WTC11 (cell line): ENCODE data around the gene SORL1. TPM values are rescaled to one million over a fixed set of nuclear protein-coding genes. Genes with fewer than 3 reads are reported as not detected.

Experiments
- ATAC-seq: fragments of 200-7000 bp; cut with Tn5 transposase; 2 replicates; pipeline ENCODE4 v1.10.0; 2021; ENCODE audit warnings: mild to moderate bottlenecking, moderate library complexity
- CTCF ChIA-PET: fragments of 300-600 bp; sonication (Branson Sonifier 250); formaldehyde crosslinking; loops from one replicate; lab custom pipeline; 2021; ENCODE audit warnings: antibody characterized with exemption; lab: Charles Lee
- POLR2A ChIA-PET: fragments of 350-600 bp; sonication (Branson Sonifier 250); formaldehyde crosslinking; loops from one replicate; lab custom pipeline; 2021; ENCODE audit warnings: antibody characterized with exemption; lab: Charles Lee
- DNase-seq: peaks from one replicate; pipeline ENCODE4 v3.0.0; 2021; ENCODE audit warnings: low spot score
- H3K27ac Mint-ChIP-seq: 2 replicates; pipeline ENCODE4 v1.8.0; 2021; ENCODE audit warnings: mixed read lengths
- H3K27me3 Mint-ChIP-seq: 2 replicates; pipeline ENCODE4 v1.8.0; 2021; ENCODE audit warnings: low read depth, mild to moderate bottlenecking, moderate library complexity, mixed read lengths
- H3K36me3 Mint-ChIP-seq: 2 replicates; pipeline ENCODE4 v1.8.0; 2021; ENCODE audit warnings: mixed read lengths
- H3K4me1 Mint-ChIP-seq: 2 replicates; pipeline ENCODE4 v1.8.0; 2022; ENCODE audit warnings: mixed read lengths
- H3K4me3 Mint-ChIP-seq: 2 replicates; pipeline ENCODE4 v1.8.0; 2021; ENCODE audit warnings: mild to moderate bottlenecking, moderate library complexity, mixed read lengths
- H3K9me3 Mint-ChIP-seq: 2 replicates; pipeline ENCODE4 v1.8.0; 2021; ENCODE audit warnings: mixed read lengths
- CREB1 ChIP-seq: sonication (generic); formaldehyde crosslinking; IDR thresholded peaks from 2 replicates; pipeline ENCODE4 v1.8.0; 2023; ENCODE audit warnings: mild to moderate bottlenecking, missing genetic modification reagents
- ETV6 ChIP-seq: sonication (generic); formaldehyde crosslinking; IDR thresholded peaks from 2 replicates; pipeline ENCODE4 v1.8.1; 2022; ENCODE audit warnings: mild to moderate bottlenecking, missing genetic modification reagents
- GRHL2 ChIP-seq: fragments of 250-450 bp; sonication (Bioruptor Pico); IDR thresholded peaks from 2 replicates; pipeline ENCODE4 v1.8.0; 2022; ENCODE audit warnings: mild to moderate bottlenecking, moderate library complexity; ENCODE audit not compliant: insufficient replicate concordance, severe bottlenecking
- GTF2I ChIP-seq: fragments of 250-450 bp; sonication (Bioruptor Pico); conservative IDR thresholded peaks from 2 replicates; pipeline ENCODE4 v1.4.0; 2021; ENCODE audit warnings: mild to moderate bottlenecking
- JAZF1 ChIP-seq: fragments of 250-450 bp; sonication (Bioruptor Pico); IDR thresholded peaks from 2 replicates; pipeline ENCODE4 v1.9.0; 2021; ENCODE audit warnings: moderate library complexity, mild to moderate bottlenecking, inconsistent platforms
- JUN ChIP-seq: sonication (generic); formaldehyde crosslinking; IDR thresholded peaks from 2 replicates; pipeline ENCODE4 v1.8.0; 2023; ENCODE audit warnings: mild to moderate bottlenecking, missing genetic modification reagents
- KAT7 ChIP-seq: sonication (generic); formaldehyde crosslinking; IDR thresholded peaks from 2 replicates; pipeline ENCODE4 v1.8.1; 2023; ENCODE audit warnings: missing genetic modification reagents, mild to moderate bottlenecking, borderline replicate concordance
- MYBL2 ChIP-seq: sonication (generic); formaldehyde crosslinking; IDR thresholded peaks from 2 replicates; pipeline ENCODE4 v1.8.1; 2023; ENCODE audit warnings: mild to moderate bottlenecking, moderate library complexity, missing genetic modification reagents
- NR3C1 ChIP-seq: sonication (generic); formaldehyde crosslinking; conservative IDR thresholded peaks from 2 replicates; pipeline ENCODE4 v1.8.1; 2023; ENCODE audit warnings: low read depth, mild to moderate bottlenecking, missing genetic modification reagents
- TEAD4 ChIP-seq: sonication (generic); formaldehyde crosslinking; IDR thresholded peaks from 2 replicates; pipeline ENCODE4 v1.8.0; 2022; ENCODE audit warnings: mild to moderate bottlenecking, missing genetic modification reagents
- ZNF138 ChIP-seq: sonication (generic); formaldehyde crosslinking; conservative IDR thresholded peaks from 2 replicates; pipeline ENCODE4 v1.8.1; 2022; ENCODE audit warnings: mild to moderate bottlenecking, moderate library complexity, missing genetic modification reagents
- ZNF232 ChIP-seq: sonication (generic); formaldehyde crosslinking; IDR thresholded peaks from 2 replicates; pipeline ENCODE4 v1.8.0; 2022; ENCODE audit warnings: mild to moderate bottlenecking, missing genetic modification reagents
- total RNA-seq: library from RNA; stranded (reverse); gene quantifications from 3 replicates; pipeline ENCODE4 v1.2.3, GENCODE V29; 2021
- TF ChIP-seq, protein P1 (sequence below): sonication (generic); formaldehyde crosslinking; conservative IDR thresholded peaks from 2 replicates; pipeline ENCODE4 v1.8.1; 2022; ENCODE audit warnings: mild to moderate bottlenecking, missing genetic modification reagents
- TF ChIP-seq, protein P2 (sequence below): sonication (generic); formaldehyde crosslinking; IDR thresholded peaks from 2 replicates; pipeline ENCODE4 v1.8.1; 2023; ENCODE audit warnings: mild to moderate bottlenecking, missing genetic modification reagents
- TF ChIP-seq, protein P3 (sequence below): sonication (generic); formaldehyde crosslinking; IDR thresholded peaks from 2 replicates; pipeline ENCODE4 v1.8.1; 2023; ENCODE audit warnings: mild to moderate bottlenecking, missing genetic modification reagents, borderline replicate concordance
- TF ChIP-seq, protein P4 (sequence below): sonication (generic); formaldehyde crosslinking; IDR thresholded peaks from 2 replicates; pipeline ENCODE4 v1.8.0; 2022; ENCODE audit warnings: mild to moderate bottlenecking, missing genetic modification reagents
- TF ChIP-seq, protein P5 (sequence below): sonication (generic); formaldehyde crosslinking; IDR thresholded peaks from 2 replicates; pipeline ENCODE4 v1.8.0; 2022; ENCODE audit warnings: mild to moderate bottlenecking, missing genetic modification reagents
- TF ChIP-seq, protein P6 (sequence below): sonication (generic); formaldehyde crosslinking; IDR thresholded peaks from 2 replicates; pipeline ENCODE4 v1.8.1; 2023; ENCODE audit warnings: mild to moderate bottlenecking, missing genetic modification reagents, moderate library complexity

The SORL1 gene
- total RNA-seq, 1 experiment from 2014 or later = 87.1 TPM

DNA sequence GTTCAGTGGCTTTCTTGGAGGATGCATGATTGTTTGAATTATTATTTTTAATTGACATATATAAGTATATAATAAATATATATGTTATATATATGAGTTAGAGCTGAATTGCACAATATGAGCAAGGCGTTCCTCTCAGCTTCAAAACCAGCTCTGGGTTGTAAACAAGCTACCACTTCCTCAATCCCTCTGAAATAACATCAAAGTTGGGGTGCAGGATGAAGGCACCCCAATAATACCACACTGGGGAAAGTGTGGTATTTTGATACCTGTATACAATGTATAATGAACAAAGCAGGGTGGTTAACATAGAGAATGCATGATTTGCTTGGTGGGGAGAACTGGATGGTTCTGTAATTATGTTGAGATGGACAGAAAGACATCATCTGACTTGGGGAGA lies 1.7 kb upstream of the SORL1 start:
- no peak overlapping the region for H3K27ac Mint-ChIP-seq
- no peak for TF ChIP-seq ZNF232 (CRISPR knock-in tag)
- peaks cover 81% of the 10 kb centered on the region for H3K4me1 Mint-ChIP-seq
- no peak for ATAC-seq
- H3K9me3 Mint-ChIP-seq = peaks cover 4% of the 10 kb centered on the region
- ChIA-PET POLR2A (no interaction called here), CTCF (interaction anchor here (1.2 to 2.5 kb wide), 4 partner anchors 27 to 141 kb away, joined by 3 to 8 read pairs (median 4); no protein-coding TSS in a partner anchor)
- H3K36me3 Mint-ChIP-seq = peaks cover 3% of the 10 kb centered on the region; the same call in 1 of the 2 replicates
- H3K4me3 Mint-ChIP-seq = no peak overlapping the region
- H3K27me3 Mint-ChIP-seq = peaks cover 15% of the 10 kb centered on the region
- DNase-seq = no peak

DNA sequence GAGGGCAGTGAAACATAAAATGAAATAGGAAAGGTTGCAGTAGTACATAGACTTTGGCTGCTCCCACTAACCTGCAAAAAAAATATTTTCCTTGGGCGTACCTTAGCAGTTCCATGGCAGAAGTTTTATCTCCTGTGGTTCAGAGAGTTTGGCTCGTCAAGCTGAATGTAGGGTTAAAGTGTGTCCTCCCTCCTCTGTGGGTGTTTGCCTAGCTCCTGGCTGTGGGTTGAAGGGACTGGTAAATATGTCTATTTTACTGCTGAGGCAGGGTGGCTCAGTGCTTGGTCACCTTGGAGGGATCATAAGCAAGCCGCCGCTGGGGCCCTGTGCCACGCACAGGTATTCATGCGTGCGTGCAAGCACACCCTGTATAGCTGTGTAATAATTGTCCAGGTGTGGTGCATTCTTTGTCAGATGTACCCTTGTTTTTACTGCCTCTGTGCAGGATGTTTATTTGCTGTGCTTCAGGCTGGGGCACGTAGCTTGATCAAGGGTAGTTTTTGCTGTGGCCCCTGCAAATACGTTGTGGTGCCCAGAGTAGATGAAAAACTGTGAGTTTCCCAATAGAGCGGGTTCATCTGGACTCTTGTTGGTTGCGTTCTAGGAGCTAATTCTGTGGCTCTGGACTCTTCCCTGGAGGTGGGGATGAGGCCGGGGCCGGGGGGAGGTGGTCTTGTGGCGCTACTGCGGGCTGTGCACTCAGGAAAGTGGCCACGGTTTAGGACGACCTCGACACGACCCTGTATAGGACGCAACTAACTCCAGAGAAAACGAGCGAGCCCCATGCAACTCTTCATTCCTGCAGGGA lies 732 bp upstream of the SORL1 start:
- Mint-ChIP-seq H3K27me3 (peaks cover 15% of the 10 kb centered on the region), H3K9me3 (peaks cover 4% of the 10 kb centered on the region), H3K4me3 (peak overlapping the region; percentile 72), H3K4me1 (peaks cover 78% of the 10 kb centered on the region), H3K36me3 (peaks cover 3% of the 10 kb centered on the region; the same call in 1 of the 2 replicates), H3K27ac (peak overlapping the region; percentile 32; the same call in 1 of the 2 replicates)
- ChIA-PET CTCF (interaction anchor here (0.8 to 2.5 kb wide), 7 partner anchors 15 to 140 kb away, joined by 3 to 8 read pairs (median 4); no protein-coding TSS in a partner anchor), POLR2A (interaction anchor here (0.6 to 1.4 kb wide), 2 partner anchors 15 to 46 kb away, joined by 3 to 4 read pairs; no protein-coding TSS in a partner anchor)
- DNase-seq = no peak
- ATAC-seq = peak; percentile 6
- TF ChIP-seq, protein P1, sequence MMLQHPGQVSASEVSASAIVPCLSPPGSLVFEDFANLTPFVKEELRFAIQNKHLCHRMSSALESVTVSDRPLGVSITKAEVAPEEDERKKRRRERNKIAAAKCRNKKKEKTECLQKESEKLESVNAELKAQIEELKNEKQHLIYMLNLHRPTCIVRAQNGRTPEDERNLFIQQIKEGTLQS (CRISPR knock-in tag) = no peak
- TF ChIP-seq, protein P2, sequence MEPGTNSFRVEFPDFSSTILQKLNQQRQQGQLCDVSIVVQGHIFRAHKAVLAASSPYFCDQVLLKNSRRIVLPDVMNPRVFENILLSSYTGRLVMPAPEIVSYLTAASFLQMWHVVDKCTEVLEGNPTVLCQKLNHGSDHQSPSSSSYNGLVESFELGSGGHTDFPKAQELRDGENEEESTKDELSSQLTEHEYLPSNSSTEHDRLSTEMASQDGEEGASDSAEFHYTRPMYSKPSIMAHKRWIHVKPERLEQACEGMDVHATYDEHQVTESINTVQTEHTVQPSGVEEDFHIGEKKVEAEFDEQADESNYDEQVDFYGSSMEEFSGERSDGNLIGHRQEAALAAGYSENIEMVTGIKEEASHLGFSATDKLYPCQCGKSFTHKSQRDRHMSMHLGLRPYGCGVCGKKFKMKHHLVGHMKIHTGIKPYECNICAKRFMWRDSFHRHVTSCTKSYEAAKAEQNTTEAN = no peak
- TF ChIP-seq MYBL2 (CRISPR knock-in tag) (no peak), NR3C1 (CRISPR knock-in tag) (no peak), JUN (CRISPR knock-in tag) (no peak), CREB1 (CRISPR knock-in tag) (no peak), ETV6 (CRISPR knock-in tag) (no peak), JAZF1 (no peak), GRHL2 (CRISPR knock-in tag) (no peak), TEAD4 (CRISPR knock-in tag) (no peak), GTF2I (no peak), ZNF138 (CRISPR knock-in tag) (no peak), KAT7 (no peak)
- TF ChIP-seq, protein P3, sequence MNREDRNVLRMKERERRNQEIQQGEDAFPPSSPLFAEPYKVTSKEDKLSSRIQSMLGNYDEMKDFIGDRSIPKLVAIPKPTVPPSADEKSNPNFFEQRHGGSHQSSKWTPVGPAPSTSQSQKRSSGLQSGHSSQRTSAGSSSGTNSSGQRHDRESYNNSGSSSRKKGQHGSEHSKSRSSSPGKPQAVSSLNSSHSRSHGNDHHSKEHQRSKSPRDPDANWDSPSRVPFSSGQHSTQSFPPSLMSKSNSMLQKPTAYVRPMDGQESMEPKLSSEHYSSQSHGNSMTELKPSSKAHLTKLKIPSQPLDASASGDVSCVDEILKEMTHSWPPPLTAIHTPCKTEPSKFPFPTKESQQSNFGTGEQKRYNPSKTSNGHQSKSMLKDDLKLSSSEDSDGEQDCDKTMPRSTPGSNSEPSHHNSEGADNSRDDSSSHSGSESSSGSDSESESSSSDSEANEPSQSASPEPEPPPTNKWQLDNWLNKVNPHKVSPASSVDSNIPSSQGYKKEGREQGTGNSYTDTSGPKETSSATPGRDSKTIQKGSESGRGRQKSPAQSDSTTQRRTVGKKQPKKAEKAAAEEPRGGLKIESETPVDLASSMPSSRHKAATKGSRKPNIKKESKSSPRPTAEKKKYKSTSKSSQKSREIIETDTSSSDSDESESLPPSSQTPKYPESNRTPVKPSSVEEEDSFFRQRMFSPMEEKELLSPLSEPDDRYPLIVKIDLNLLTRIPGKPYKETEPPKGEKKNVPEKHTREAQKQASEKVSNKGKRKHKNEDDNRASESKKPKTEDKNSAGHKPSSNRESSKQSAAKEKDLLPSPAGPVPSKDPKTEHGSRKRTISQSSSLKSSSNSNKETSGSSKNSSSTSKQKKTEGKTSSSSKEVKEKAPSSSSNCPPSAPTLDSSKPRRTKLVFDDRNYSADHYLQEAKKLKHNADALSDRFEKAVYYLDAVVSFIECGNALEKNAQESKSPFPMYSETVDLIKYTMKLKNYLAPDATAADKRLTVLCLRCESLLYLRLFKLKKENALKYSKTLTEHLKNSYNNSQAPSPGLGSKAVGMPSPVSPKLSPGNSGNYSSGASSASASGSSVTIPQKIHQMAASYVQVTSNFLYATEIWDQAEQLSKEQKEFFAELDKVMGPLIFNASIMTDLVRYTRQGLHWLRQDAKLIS = no peak
- TF ChIP-seq, protein P4, sequence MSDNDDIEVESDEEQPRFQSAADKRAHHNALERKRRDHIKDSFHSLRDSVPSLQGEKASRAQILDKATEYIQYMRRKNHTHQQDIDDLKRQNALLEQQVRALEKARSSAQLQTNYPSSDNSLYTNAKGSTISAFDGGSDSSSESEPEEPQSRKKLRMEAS (CRISPR knock-in tag) = no peak
- TF ChIP-seq, protein P5, sequence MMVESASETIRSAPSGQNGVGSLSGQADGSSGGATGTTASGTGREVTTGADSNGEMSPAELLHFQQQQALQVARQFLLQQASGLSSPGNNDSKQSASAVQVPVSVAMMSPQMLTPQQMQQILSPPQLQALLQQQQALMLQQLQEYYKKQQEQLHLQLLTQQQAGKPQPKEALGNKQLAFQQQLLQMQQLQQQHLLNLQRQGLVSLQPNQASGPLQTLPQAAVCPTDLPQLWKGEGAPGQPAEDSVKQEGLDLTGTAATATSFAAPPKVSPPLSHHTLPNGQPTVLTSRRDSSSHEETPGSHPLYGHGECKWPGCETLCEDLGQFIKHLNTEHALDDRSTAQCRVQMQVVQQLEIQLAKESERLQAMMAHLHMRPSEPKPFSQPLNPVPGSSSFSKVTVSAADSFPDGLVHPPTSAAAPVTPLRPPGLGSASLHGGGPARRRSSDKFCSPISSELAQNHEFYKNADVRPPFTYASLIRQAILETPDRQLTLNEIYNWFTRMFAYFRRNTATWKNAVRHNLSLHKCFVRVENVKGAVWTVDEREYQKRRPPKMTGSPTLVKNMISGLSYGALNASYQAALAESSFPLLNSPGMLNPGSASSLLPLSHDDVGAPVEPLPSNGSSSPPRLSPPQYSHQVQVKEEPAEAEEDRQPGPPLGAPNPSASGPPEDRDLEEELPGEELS = no peak
- TF ChIP-seq, protein P6, sequence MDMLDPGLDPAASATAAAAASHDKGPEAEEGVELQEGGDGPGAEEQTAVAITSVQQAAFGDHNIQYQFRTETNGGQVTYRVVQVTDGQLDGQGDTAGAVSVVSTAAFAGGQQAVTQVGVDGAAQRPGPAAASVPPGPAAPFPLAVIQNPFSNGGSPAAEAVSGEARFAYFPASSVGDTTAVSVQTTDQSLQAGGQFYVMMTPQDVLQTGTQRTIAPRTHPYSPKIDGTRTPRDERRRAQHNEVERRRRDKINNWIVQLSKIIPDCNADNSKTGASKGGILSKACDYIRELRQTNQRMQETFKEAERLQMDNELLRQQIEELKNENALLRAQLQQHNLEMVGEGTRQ (CRISPR knock-in tag) = no peak
